Neural crest cell (in vitro differentiated cells): ENCODE measurements around the gene GDPD5. TPM values are rescaled to one million over a fixed set of nuclear protein-coding genes. Genes with fewer than 3 reads are reported as not detected.

Experiments
- DNase-seq: peaks from one replicate; pipeline ENCODE4 v3.0.0; 2021; ENCODE audit warnings: low read depth, mixed read lengths, low spot score
- H3K27ac Mint-ChIP-seq: one replicate; pipeline ENCODE4 v1.8.0; 2021; ENCODE audit warnings: mild to moderate bottlenecking, mixed read lengths; ENCODE audit not compliant: unreplicated experiment
- H3K27me3 Mint-ChIP-seq: 2 replicates; pipeline ENCODE4 v1.8.0; 2021; ENCODE audit warnings: low read depth, mild to moderate bottlenecking, mixed read lengths
- H3K36me3 Mint-ChIP-seq: 2 replicates; pipeline ENCODE4 v1.8.0; 2021; ENCODE audit warnings: low read depth, mild to moderate bottlenecking, mixed read lengths
- H3K4me1 Mint-ChIP-seq: 2 replicates; pipeline ENCODE4 v1.8.0; 2021; ENCODE audit warnings: mixed read lengths
- H3K4me3 Mint-ChIP-seq: one replicate; pipeline ENCODE4 v1.8.0; 2021; ENCODE audit warnings: mild to moderate bottlenecking, mixed read lengths
- H3K9me3 Mint-ChIP-seq: 2 replicates; pipeline ENCODE4 v1.8.0; 2021; ENCODE audit warnings: mixed read lengths
- total RNA-seq: library from RNA; stranded (reverse); gene quantifications from 2 replicates; pipeline ENCODE4 v1.2.1, GENCODE V29; 2021
- TF ChIP-seq, protein P1 (sequence below): fragments of 200-600 bp; sonication (generic); conservative IDR thresholded peaks from 2 replicates; pipeline ENCODE4 v1.5.0; 2021; ENCODE audit warnings: antibody characterized with exemption, mild to moderate bottlenecking

GDPD5 gene
- total RNA-seq, 1 donor from 2014 or later: 13.3 TPM

DNA sequence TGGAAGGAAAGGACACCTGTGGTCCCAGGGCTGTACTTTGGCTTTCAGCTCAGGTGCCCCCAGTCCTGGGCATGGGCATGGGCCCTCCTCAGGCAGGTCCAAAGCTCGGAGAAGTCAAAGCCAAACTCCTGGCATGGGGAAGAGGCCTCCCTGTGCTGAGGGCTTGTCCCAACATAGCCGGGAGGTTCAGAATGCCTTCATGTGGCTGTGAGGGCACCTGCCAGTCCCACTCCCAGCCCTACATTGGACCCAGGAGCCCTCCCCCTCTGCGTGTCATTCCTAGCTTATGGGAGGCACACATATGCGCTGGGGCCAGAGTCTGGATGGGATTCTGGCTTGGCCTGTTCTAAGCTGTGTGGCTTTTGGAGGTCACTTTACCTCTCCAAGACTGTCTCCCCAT, 91.7 kb downstream of the GDPD5 start:
- Mint-ChIP-seq H3K27ac (no peak overlapping the region), H3K36me3 (peaks cover 6% of the 10 kb centered on the region), H3K4me1 (peaks cover 22% of the 10 kb centered on the region), H3K9me3 (no peaks in the 10 kb centered on the region), H3K4me3 (no peak overlapping the region), H3K27me3 (peaks cover 40% of the 10 kb centered on the region)
- TF ChIP-seq, protein P1, sequence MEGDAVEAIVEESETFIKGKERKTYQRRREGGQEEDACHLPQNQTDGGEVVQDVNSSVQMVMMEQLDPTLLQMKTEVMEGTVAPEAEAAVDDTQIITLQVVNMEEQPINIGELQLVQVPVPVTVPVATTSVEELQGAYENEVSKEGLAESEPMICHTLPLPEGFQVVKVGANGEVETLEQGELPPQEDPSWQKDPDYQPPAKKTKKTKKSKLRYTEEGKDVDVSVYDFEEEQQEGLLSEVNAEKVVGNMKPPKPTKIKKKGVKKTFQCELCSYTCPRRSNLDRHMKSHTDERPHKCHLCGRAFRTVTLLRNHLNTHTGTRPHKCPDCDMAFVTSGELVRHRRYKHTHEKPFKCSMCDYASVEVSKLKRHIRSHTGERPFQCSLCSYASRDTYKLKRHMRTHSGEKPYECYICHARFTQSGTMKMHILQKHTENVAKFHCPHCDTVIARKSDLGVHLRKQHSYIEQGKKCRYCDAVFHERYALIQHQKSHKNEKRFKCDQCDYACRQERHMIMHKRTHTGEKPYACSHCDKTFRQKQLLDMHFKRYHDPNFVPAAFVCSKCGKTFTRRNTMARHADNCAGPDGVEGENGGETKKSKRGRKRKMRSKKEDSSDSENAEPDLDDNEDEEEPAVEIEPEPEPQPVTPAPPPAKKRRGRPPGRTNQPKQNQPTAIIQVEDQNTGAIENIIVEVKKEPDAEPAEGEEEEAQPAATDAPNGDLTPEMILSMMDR: no peak
- no peak for DNase-seq

- H3K27me3 Mint-ChIP-seq: peaks cover 46% of the 10 kb centered on the region
- H3K4me3 Mint-ChIP-seq: peak overlapping the region; percentile 83
- no peak for DNase-seq
- peak overlapping the region; percentile 94 for H3K27ac Mint-ChIP-seq
- peaks cover 11% of the 10 kb centered on the region for H3K36me3 Mint-ChIP-seq
- no peaks in the 10 kb centered on the region for H3K9me3 Mint-ChIP-seq
- H3K4me1 Mint-ChIP-seq: peaks cover 27% of the 10 kb centered on the region
- TF ChIP-seq, protein P1: no peak
Measured at GRCh38 chr11:75433443-75433842, 92.3 kb downstream of the GDPD5 start.

- no peak for DNase-seq
- TF ChIP-seq, protein P1: no peak
- H3K4me1 Mint-ChIP-seq: peaks cover 33% of the 10 kb centered on the region
- peak within 1 kb of the TSS; percentile 94 for H3K27ac Mint-ChIP-seq
- peak within 1 kb of the TSS; percentile 83 for H3K4me3 Mint-ChIP-seq
- H3K9me3 Mint-ChIP-seq: peaks cover 3% of the 10 kb centered on the region
- peaks cover 51% of the 10 kb centered on the region for H3K27me3 Mint-ChIP-seq
- H3K36me3 Mint-ChIP-seq: peaks cover 13% of the 10 kb centered on the region
Measured at GRCh38 chr11:75432911-75433321, 92.8 kb downstream of the GDPD5 start, which contains the start of gene KLHL35. TSS of gene KLHL35 (minus strand) at chr11:75433203. CDS start at chr11:75430629, 2,574 bp downstream.

DNA sequence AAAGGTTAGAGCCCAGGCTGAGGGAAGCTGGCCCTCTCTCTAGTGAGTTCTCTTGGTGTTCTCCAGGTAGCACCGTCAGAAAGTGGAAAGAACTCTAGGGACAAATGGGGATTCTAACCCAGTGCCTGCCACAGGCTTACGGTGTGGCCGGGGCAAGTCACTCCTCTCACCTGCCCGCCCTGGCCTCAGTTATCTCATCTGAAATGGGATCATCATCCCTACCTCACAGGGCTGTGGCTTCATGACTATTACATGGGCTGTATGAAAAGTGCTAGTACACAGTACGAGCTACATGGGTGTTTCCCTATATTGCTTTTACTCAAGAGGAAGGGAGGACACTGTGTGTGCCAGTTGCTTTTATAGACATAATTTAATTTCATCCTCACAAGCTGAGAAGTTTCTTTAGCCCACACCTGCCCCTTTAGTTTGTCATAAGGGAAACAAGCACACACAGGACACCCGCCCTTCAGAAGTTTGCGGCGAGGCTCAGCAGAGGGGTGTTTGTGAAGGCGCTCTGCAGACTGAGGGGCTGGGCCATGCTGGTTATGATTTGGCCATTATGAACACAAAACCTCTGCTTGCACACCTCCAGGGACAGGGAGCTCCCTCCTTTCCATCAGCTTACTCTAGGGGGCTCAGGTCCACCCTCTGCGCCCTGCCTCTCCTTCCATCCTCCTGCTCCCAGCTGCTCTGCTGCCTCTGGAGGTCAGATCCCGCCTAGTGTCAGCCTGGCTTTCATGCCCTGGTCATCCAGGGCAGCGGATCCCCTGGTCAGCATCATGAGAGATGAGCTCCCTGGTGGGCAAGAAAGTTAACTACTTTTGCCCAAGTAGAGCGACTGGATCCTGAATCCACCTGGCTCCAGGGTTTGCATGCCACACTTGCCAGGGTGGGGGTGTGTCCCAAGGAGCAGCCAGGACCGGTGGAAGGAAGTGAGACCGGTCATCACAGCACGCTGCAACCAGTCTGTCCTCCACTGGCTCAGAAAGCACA, 93.9 kb downstream of the GDPD5 start:
- H3K36me3 Mint-ChIP-seq: peaks cover 13% of the 10 kb centered on the region
- TF ChIP-seq, protein P1: no peak
- DNase-seq: no peak
- H3K27me3 Mint-ChIP-seq: peaks cover 58% of the 10 kb centered on the region
- H3K9me3 Mint-ChIP-seq: peaks cover 3% of the 10 kb centered on the region
- H3K4me3 Mint-ChIP-seq: peak overlapping the region; percentile 83
- H3K4me1 Mint-ChIP-seq: peaks cover 35% of the 10 kb centered on the region
- H3K27ac Mint-ChIP-seq: no peak overlapping the region

- H3K27ac Mint-ChIP-seq: peak overlapping the region; percentile 89
- peaks cover 3% of the 10 kb centered on the region for H3K9me3 Mint-ChIP-seq
- H3K36me3 Mint-ChIP-seq: peaks cover 13% of the 10 kb centered on the region
- H3K4me1 Mint-ChIP-seq: peaks cover 35% of the 10 kb centered on the region
- DNase-seq: no peak
- TF ChIP-seq, protein P1: no peak
- H3K27me3 Mint-ChIP-seq: peaks cover 57% of the 10 kb centered on the region
- H3K4me3 Mint-ChIP-seq: peak overlapping the region; percentile 83
Measured at GRCh38 chr11:75430714-75431532, 94.8 kb downstream of the GDPD5 start.
